Keratinocyte (primary cell): ENCODE data around the gene PRKCA. TPM values are rescaled to one million over a fixed set of nuclear protein-coding genes. Genes with fewer than 3 reads are reported as not detected.
A peak's percentile ranks its signal among the peaks of the same experiment; 100 is the strongest.

Experiments used
- DNase-seq: peaks from one replicate; pipeline ENCODE4 v3.0.0-alpha.2; 2011; ENCODE audit warnings: low read depth, missing footprints, low spot score
- FAIRE-seq: peaks from 2 replicates; lab custom pipeline; 2011; peaks lifted over from hg19 to GRCh38; lab: Jason Lieb, UNC
- H2AFZ ChIP-seq: 2 replicates; pipeline ENCODE4 v1.6.0; 2012; ENCODE audit warnings: low read length, control low read depth, inconsistent platforms; ENCODE audit not compliant: control insufficient read depth
- H3K27ac ChIP-seq: 2 replicates; pipeline ENCODE4 v1.5.1; 2011; ENCODE audit warnings: low read length; ENCODE audit not compliant: control insufficient read depth, insufficient read depth
- H3K27me3 ChIP-seq: 3 replicates; pipeline ENCODE4 v1.6.0; 2011; ENCODE audit warnings: low read length; ENCODE audit not compliant: control insufficient read depth, insufficient read depth; ENCODE audit errors: extremely low read depth
- H3K36me3 ChIP-seq, 2 experiments: 2 replicates in 1 of 2; 3 replicates in 1 of 2; pipeline ENCODE4 v1.5.1; 2011; ENCODE audit warnings: low read length in 2 of 2, mild to moderate bottlenecking in 1 of 2; ENCODE audit not compliant: control insufficient read depth in 2 of 2, insufficient read depth in 2 of 2; ENCODE audit errors: extremely low read depth in 1 of 2
- H3K4me1 ChIP-seq: 3 replicates; pipeline ENCODE4 v1.5.1; 2011; ENCODE audit warnings: low read length; ENCODE audit not compliant: control insufficient read depth, insufficient read depth; ENCODE audit errors: extremely low read depth
- H3K4me2 ChIP-seq: 3 replicates; pipeline ENCODE4 v1.6.0; 2011; ENCODE audit warnings: low read depth, low read length; ENCODE audit not compliant: control insufficient read depth, insufficient read depth; ENCODE audit errors: extremely low read depth
- H3K4me3 ChIP-seq, 3 experiments: fragments of 200-600 bp in 1 of 3; sonication (generic) in 1 of 3; 2 replicates in 2 of 3; 3 replicates in 1 of 3; pipeline ENCODE4 v1.5.1; 2011 to 2016; ENCODE audit warnings: low read length in 3 of 3, mild to moderate bottlenecking in 3 of 3, control low read depth in 2 of 3, inconsistent platforms in 1 of 3, low read depth in 1 of 3, mixed read lengths in 1 of 3, mixed run types in 1 of 3, moderate library complexity in 1 of 3; ENCODE audit not compliant: control insufficient read depth in 2 of 3, insufficient read depth in 2 of 3; ENCODE audit errors: extremely low read depth in 1 of 3
- H3K79me2 ChIP-seq: 2 replicates; pipeline ENCODE4 v1.6.0; 2012; ENCODE audit warnings: low read length; ENCODE audit not compliant: control insufficient read depth, insufficient read depth
- H3K9ac ChIP-seq: 3 replicates; pipeline ENCODE4 v1.6.0; 2011; ENCODE audit warnings: low read length; ENCODE audit not compliant: control insufficient read depth, insufficient read depth; ENCODE audit errors: extremely low read depth
- H3K9me1 ChIP-seq: 3 replicates; pipeline ENCODE4 v1.6.0; 2011; ENCODE audit warnings: low read length; ENCODE audit not compliant: control insufficient read depth, insufficient read depth; ENCODE audit errors: extremely low read depth
- H3K9me3 ChIP-seq: 2 replicates; pipeline ENCODE4 v1.5.1; 2012; ENCODE audit warnings: low read depth, low read length; ENCODE audit not compliant: control insufficient read depth
- H4K20me1 ChIP-seq: 3 replicates; pipeline ENCODE4 v1.6.0; 2011; ENCODE audit warnings: low read length; ENCODE audit not compliant: control insufficient read depth, insufficient read depth; ENCODE audit errors: extremely low read depth
- EZH2 ChIP-seq: IDR thresholded peaks from one replicate; pipeline ENCODE4 v1.6.1; 2012; ENCODE audit warnings: inconsistent platforms, mild to moderate bottlenecking, low read length, moderate library complexity
- dilution Hi-C: fragments of 300-500 bp; cut with MboI; formaldehyde crosslinking; loops from one replicate; pipeline ENCODE4 v1.7.0; 2020; ENCODE audit warnings: low sequenced_read_pairs; ENCODE audit not compliant: extremely low pct_ligation_motif_present
- polyA plus RNA-seq, 5 experiments: library from polyadenylated mRNA; depleted of rRNA in 3 of 5; stranded (reverse) in 3 of 5; stranded (forward) in 1 of 5; unstranded in 1 of 5; fragments of >200 nt; gene quantifications; 1 replicate in 1 of 5; 2 replicates in 3 of 5; 3 replicates in 1 of 5; pipeline versions ENCODE4 v1.2.1 to v1.2.3, GENCODE V29; 2011 to 2012; ENCODE audit warnings: missing spikeins in 2 of 5, low read depth in 1 of 5, low replicate concordance in 1 of 5
- TF ChIP-seq, protein P1 (sequence below), 3 experiments: IDR thresholded peaks in 1 of 3; conservative IDR thresholded peaks in 1 of 3; optimal IDR thresholded peaks in 1 of 3; 2 replicates in 2 of 3; 3 replicates in 1 of 3; pipeline versions ENCODE3 to v1.5.1; 2011; ENCODE audit warnings: low read length in 3 of 3, mild to moderate bottlenecking in 3 of 3, moderate library complexity in 2 of 3, control low read depth in 1 of 3, inconsistent platforms in 1 of 3; ENCODE audit not compliant: insufficient read depth in 2 of 3; ENCODE audit errors: extremely low read depth in 1 of 3

PRKCA gene
- polyA plus RNA-seq, 1 donor (not counting 4 experiments of a cell fraction or from before 2014, with no cell fraction given): 3.6 TPM

DNA sequence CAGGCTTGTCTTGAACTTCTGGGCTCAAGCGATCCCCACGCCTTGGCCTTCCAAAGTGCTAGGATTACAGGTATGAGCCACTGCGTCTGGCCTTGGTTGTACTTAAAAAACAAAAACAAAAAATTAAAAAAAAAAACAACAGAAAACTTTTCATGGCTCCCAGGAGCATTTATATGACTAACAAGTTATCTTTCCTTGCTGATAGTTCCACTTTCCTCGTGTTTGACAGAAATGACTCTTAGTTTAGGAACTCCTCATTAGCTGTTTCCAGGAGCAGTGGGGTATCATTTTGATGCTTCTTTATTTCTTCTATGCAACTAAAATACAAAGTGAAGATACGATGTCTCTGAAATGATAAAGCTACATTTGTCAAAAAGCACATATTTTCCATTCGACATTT, 165.4 kb downstream of the PRKCA start:
- peak overlapping the region; percentile 79 for H3K27ac ChIP-seq
- H3K79me2 ChIP-seq: no peaks in the 10 kb centered on the region
- H4K20me1 ChIP-seq: no peaks in the 10 kb centered on the region
- peaks cover 43% of the 10 kb centered on the region for H3K4me1 ChIP-seq
- dilution Hi-C loops: no loop called here
- FAIRE-seq: no peak
- TF ChIP-seq, protein P1, sequence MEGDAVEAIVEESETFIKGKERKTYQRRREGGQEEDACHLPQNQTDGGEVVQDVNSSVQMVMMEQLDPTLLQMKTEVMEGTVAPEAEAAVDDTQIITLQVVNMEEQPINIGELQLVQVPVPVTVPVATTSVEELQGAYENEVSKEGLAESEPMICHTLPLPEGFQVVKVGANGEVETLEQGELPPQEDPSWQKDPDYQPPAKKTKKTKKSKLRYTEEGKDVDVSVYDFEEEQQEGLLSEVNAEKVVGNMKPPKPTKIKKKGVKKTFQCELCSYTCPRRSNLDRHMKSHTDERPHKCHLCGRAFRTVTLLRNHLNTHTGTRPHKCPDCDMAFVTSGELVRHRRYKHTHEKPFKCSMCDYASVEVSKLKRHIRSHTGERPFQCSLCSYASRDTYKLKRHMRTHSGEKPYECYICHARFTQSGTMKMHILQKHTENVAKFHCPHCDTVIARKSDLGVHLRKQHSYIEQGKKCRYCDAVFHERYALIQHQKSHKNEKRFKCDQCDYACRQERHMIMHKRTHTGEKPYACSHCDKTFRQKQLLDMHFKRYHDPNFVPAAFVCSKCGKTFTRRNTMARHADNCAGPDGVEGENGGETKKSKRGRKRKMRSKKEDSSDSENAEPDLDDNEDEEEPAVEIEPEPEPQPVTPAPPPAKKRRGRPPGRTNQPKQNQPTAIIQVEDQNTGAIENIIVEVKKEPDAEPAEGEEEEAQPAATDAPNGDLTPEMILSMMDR (optimal IDR thresholded peaks at IDR 0.05 in 1 of 3, IDR thresholded peaks at IDR 0.05 in 1 of 3, conservative IDR thresholded peaks at IDR 0.05 in 1 of 3; ENCODE audit: extremely low read depth in 1 of 3, insufficient read depth in 2 of 3, low read length in 3 of 3): no peak
- no peak for TF ChIP-seq EZH2
- no peak overlapping the region for H2AFZ ChIP-seq
- no peak for DNase-seq
- H3K4me3 ChIP-seq: peak overlapping the region in 1 of 3 experiments; percentile 2
- H3K4me2 ChIP-seq: peak overlapping the region; percentile 86
- no peaks in the 10 kb centered on the region for H3K9me3 ChIP-seq
- no peaks in the 10 kb centered on the region for H3K27me3 ChIP-seq
- peak overlapping the region; percentile 45 for H3K9ac ChIP-seq
- H3K36me3 ChIP-seq: no peaks in the 10 kb centered on the region
- H3K9me1 ChIP-seq: no peaks in the 10 kb centered on the region

DNA sequence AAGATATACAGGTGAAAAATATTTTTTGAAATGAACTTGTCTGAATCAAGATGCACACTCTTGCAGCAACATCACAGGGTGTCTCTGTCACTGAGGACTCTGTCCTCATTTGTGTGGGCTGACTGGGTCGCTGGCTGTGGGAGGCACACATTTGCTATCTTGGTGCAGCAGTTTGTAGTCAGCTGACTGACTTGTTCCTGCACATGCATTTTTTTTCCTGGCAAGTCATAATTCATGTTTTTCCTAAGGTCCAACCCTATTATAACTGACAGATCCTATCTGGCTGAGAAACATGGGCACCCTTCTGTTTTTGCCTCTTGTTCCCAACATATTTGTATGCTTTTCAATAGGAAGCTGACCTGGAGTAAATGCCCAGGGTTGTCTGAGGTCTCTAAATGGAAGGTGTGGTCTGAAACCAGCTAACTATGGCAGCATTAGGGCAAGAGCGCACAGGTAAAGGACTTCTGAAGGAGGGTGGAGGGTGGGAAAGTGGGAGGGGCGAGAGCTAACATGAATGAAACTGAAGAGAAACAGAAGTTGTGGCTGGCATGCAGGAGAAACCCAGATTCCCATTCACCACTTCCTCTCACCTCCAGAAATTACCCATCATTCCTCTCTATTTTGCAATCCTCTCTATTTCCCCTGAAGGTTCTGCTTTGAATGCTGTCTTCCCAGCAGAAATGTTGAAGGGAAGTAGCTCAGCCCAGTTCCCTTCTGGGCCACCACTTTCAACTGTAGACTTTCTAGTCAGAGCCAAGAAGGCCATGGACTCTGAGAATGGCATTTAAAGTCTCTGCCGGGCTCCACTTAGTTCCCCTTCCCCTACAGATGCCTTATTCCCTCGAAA, 166.1 kb downstream of the PRKCA start:
- peak; percentile 91 for FAIRE-seq
- Histone ChIP-seq H3K4me3 (peak overlapping the region in 2 of 3 experiments; percentile 10 to 39), H3K27ac (peak overlapping the region; percentile 79), H4K20me1 (no peaks in the 10 kb centered on the region), H3K9me1 (no peaks in the 10 kb centered on the region), H3K9ac (peak overlapping the region; percentile 53), H3K4me2 (peak overlapping the region; percentile 86), H3K79me2 (no peaks in the 10 kb centered on the region), H2AFZ (peak overlapping the region; percentile 81), H3K27me3 (no peaks in the 10 kb centered on the region), H3K9me3 (no peaks in the 10 kb centered on the region), H3K36me3 (no peaks in the 10 kb centered on the region), H3K4me1 (peaks cover 44% of the 10 kb centered on the region)
- DNase-seq: peak; percentile 64
- dilution Hi-C loops: no loop called here
- TF ChIP-seq, protein P1 (optimal IDR thresholded peaks at IDR 0.05 in 1 of 3, IDR thresholded peaks at IDR 0.05 in 1 of 3, conservative IDR thresholded peaks at IDR 0.05 in 1 of 3; ENCODE audit: extremely low read depth in 1 of 3, insufficient read depth in 2 of 3, low read length in 3 of 3): no peak
- no peak for TF ChIP-seq EZH2
